Lung (tissue), 12 donors: ENCODE data around the gene COL11A2. TPM values are rescaled to one million over a fixed set of nuclear protein-coding genes. Genes with fewer than 3 reads are reported as not detected.
"Not testable (repeated sequence)": the region's sequence is repeated elsewhere in the genome, so short reads cannot be mapped to it uniquely, and the experiment has no call there.

ENCODE experiments used
- ATAC-seq: fragments of 200-7000 bp; cut with Tn5 transposase; one replicate; pipeline ENCODE4 v1.9.1; 2020; ENCODE audit warnings: moderate number of reproducible peaks; ENCODE audit not compliant: insufficient read depth, low FRiP score
- DNase-seq, 3 donors: peaks; one replicate each; pipeline ENCODE4 v3.0.0-alpha.2; 2013 to 2017
- H3K27ac ChIP-seq, 2 donors: one replicate each; pipeline ENCODE4 v1.5.1; 2013; ENCODE audit warnings: mild to moderate bottlenecking in 2 of 2, moderate library complexity in 2 of 2, control low read depth in 1 of 2, inconsistent platforms in 1 of 2, low read depth in 1 of 2, low read length in 1 of 2
- H3K27me3 ChIP-seq, 3 donors: one replicate each; pipeline ENCODE4 v1.5.1; 2013; ENCODE audit warnings: low read length in 2 of 3; ENCODE audit not compliant: control insufficient read depth in 3 of 3, insufficient read depth in 3 of 3
- H3K36me3 ChIP-seq, 4 donors: one replicate each; pipeline ENCODE4 v1.5.1; 2013; ENCODE audit warnings: low read length in 4 of 4, mild to moderate bottlenecking in 1 of 4, moderate library complexity in 1 of 4; ENCODE audit not compliant: control insufficient read depth in 4 of 4, insufficient read depth in 4 of 4
- H3K4me1 ChIP-seq, 5 donors: one replicate each; pipeline ENCODE4 v1.5.1; 2013; ENCODE audit warnings: low read length in 5 of 5, mild to moderate bottlenecking in 2 of 5, moderate library complexity in 1 of 5; ENCODE audit not compliant: control insufficient read depth in 5 of 5, insufficient read depth in 5 of 5
- H3K4me3 ChIP-seq: one replicate; pipeline ENCODE4 v1.5.1; 2013; ENCODE audit warnings: mild to moderate bottlenecking, control low read depth, moderate library complexity
- H3K9ac ChIP-seq, 2 donors: one replicate each; pipeline ENCODE4 v1.5.1; 2013; ENCODE audit warnings: low read length in 2 of 2, control low read depth in 1 of 2; ENCODE audit not compliant: insufficient read depth in 1 of 2
- H3K9me3 ChIP-seq, 4 donors: one replicate each; pipeline ENCODE4 v1.5.1; 2013; ENCODE audit warnings: low read length in 3 of 4, mild to moderate bottlenecking in 1 of 4, moderate library complexity in 1 of 4; ENCODE audit not compliant: control insufficient read depth in 4 of 4, insufficient read depth in 3 of 4
- WGBS, 2 donors: extraction: QIAGEN DNeasy Blood & Tissue Kit; methylation state at CpG; one replicate each; pipeline ENCODE4 v1.1.7; 2013; 5-methylcytosine and 5-hydroxymethylcytosine counted together
- polyA plus RNA-seq, 2 donors: library from polyadenylated mRNA; stranded (reverse); fragments of 200-250 nt; gene quantifications; one replicate each; pipeline ENCODE4 v1.2.1, GENCODE V29; 2013
- total RNA-seq, 2 donors: library from RNA; depleted of rRNA in 1 of 2; stranded (reverse); fragments of >200 nt in 1 of 2; gene quantifications; one replicate each; pipeline ENCODE4 v1.2.1, GENCODE V29; 2014 to 2021
- TF ChIP-seq, protein P1 (sequence below): IDR thresholded peaks from 2 replicates; pipeline ENCODE4 v1.5.1; 2012; ENCODE audit warnings: mild to moderate bottlenecking; ENCODE audit errors: control extremely low read depth, extremely low read depth
- donor health status: control.
- donor health status: control.
- donor health status: Bipolar disorder and iron deficiency.
- donor health status: healthy.
- donor health status: DM: yes; HTN: yes; CAD: no.

The COL11A2 gene
- total and polyA plus RNA-seq, 4 donors = 0.32 to 2.4 (median 0.90) TPM

DNA sequence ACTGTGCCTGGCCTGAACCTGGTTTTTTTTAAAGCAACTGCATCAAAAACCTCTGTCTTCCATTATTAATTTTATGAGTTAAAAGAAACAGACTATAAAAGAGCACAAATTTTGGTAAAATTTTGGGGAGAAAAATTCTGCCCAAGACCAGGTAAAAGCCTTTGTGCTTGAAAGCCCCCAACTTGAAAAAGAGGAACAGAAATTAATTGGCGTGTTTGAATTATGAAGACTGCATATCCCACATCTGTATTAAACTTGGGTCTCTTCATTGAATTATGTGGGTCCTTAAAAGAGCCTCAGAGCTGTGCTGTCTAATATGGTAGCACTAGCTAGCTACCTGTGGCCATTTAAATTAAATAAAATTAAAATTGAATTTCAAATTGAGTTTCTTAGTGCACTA is 41.2 kb downstream of the COL11A2 start:
- no peak for DNase-seq
- no peaks in the 10 kb centered on the region for H3K36me3 ChIP-seq
- no peaks in the 10 kb centered on the region for H3K4me1 ChIP-seq
- TF ChIP-seq, protein P1, sequence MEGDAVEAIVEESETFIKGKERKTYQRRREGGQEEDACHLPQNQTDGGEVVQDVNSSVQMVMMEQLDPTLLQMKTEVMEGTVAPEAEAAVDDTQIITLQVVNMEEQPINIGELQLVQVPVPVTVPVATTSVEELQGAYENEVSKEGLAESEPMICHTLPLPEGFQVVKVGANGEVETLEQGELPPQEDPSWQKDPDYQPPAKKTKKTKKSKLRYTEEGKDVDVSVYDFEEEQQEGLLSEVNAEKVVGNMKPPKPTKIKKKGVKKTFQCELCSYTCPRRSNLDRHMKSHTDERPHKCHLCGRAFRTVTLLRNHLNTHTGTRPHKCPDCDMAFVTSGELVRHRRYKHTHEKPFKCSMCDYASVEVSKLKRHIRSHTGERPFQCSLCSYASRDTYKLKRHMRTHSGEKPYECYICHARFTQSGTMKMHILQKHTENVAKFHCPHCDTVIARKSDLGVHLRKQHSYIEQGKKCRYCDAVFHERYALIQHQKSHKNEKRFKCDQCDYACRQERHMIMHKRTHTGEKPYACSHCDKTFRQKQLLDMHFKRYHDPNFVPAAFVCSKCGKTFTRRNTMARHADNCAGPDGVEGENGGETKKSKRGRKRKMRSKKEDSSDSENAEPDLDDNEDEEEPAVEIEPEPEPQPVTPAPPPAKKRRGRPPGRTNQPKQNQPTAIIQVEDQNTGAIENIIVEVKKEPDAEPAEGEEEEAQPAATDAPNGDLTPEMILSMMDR = no peak
- H3K9ac ChIP-seq = no peak overlapping the region
- H3K27me3 ChIP-seq = no peaks in the 10 kb centered on the region
- no peak overlapping the region for H3K4me3 ChIP-seq
- H3K9me3 ChIP-seq = no peaks in the 10 kb centered on the region
- no peak for ATAC-seq
- 84 to 92% methylated on average over 1 of the region's 1 CpG for WGBS, 2 donors
- no peak overlapping the region for H3K27ac ChIP-seq

DNA sequence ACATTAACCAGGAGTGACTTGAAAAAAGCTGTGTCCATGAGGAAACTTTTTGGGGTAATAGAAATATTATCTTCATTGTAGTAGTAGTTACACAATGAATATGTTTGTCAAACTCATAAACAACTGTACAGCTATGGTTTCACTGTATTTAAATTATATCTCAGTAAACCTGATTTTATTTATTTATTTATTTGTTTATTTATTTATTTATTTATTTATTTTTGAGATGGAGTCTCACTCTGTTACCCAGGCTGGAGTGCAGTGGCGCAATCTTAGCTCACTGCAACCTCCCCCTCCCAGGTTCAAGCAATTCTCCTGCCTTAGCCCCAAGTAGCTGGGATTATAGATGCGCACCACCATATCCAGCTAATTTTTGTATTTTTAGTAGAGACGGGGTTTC is 41.7 kb downstream of the COL11A2 start:
- not testable (repeated sequence) for H3K9me3 ChIP-seq, H3K4me1 ChIP-seq, DNase-seq, ATAC-seq, H3K36me3 ChIP-seq, H3K27me3 ChIP-seq, H3K4me3 ChIP-seq, H3K27ac ChIP-seq, H3K9ac ChIP-seq
- 92 to 95% methylated on average over 3 of the region's 3 CpGs for WGBS, 2 donors

DNA sequence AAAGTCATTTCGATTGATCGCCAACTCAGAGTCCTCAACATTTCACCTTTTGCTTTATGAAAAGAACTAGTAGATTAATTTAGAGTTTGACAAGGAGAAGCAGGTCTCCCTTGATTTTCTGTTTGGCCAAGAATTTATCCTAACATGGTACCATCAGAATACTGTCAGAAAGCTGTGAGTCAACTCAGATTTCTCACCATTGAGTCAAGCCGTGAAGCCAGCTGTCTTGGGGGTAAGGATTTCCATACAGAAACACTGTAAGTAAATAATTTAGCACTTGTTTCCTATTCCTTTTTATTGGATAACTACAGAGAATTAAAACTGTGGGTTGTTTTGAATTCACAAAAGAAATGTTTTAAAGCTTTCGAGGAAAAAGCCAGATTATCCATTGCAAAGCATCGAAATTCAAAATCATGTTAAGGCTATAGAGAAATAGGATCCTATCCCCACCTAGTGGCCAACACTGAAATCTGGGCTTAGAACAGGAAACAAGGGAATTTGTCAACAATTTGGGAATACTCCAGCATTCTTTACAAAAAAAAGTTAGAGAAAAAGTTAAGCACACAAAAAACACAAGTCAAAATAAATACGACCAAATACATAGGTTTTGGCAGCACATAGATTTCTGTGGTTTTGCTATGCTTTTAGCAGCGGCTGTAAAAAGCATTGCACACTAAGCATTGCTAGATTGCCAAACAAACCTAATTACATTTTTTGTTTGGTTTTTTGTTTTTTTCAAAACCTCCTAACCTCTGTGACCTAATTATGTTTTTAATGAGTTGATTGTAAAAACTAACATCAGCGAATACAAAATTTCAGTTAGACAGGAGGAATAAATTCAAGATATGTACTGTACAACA is 44.2 kb downstream of the COL11A2 start:
- Histone ChIP-seq H3K4me3 (no peak overlapping the region), H3K4me1 (no peaks in the 10 kb centered on the region), H3K27ac (no peak overlapping the region), H3K9me3 (no peaks in the 10 kb centered on the region), H3K27me3 (peaks cover 0 to 4% (median 2%) of the 10 kb centered on the region in 3 donors), H3K9ac (no peak overlapping the region), H3K36me3 (no peaks in the 10 kb centered on the region)
- WGBS, 2 donors = 45% methylated on average over 8 of the region's 8 CpGs
- ATAC-seq (peak; percentile 58), DNase-seq (peak; percentile 40 to 92 (median 86))
- TF ChIP-seq, protein P1 = peak; percentile 75

DNA sequence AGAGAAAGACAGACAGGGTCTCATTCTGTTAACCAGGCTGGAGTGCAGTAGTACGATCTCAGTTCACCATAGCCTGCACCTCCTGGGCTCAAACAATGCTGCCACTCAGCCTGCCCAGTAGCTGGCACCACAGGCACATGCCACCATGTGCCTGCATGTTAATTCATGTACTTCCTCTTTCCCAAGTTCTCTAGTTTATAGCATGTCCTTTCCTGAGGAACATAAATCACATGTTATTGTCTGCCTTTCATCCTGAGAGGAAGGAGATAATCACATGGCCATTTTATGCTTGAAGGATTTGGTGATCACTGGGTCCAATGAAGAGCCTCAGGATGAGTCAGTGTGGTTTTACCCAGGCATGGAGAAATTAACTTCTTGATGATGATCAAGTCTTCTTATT is 47.9 kb downstream of the COL11A2 start:
- DNase-seq = peak in 1 of 3 donors; percentile 6
- WGBS, 2 donors = 7 to 17% methylated on average over 1 of the region's 1 CpG
- H3K4me1 ChIP-seq = no peaks in the 10 kb centered on the region
- TF ChIP-seq, protein P1 = no peak
- no peak for ATAC-seq
- peaks cover 0 to 8% (median 4%) of the 10 kb centered on the region in 3 donors for H3K27me3 ChIP-seq
- H3K27ac ChIP-seq = no peak overlapping the region
- no peaks in the 10 kb centered on the region for H3K36me3 ChIP-seq
- H3K9ac ChIP-seq = no peak overlapping the region
- H3K9me3 ChIP-seq = no peaks in the 10 kb centered on the region
- no peak overlapping the region for H3K4me3 ChIP-seq
